HG02763 (cell line): ENCODE measurements around the gene HOXB5.

Experiments used
- ATAC-seq: cut with Tn5 transposase; IDR thresholded peaks from one replicate; pipeline ENCODE4 v1.9.1; 2021; ENCODE audit warnings: mild to moderate bottlenecking, moderate library complexity; ENCODE audit not compliant: unreplicated experiment

HOXB5 gene

GRCh38 chr17:48592057-48592514 is 1.5 kb downstream of the HOXB5 start:
- ATAC-seq: no peak

- no peak for ATAC-seq
Observed at GRCh38 chr17:48591255-48592056, 2.1 kb downstream of the HOXB5 start.

- no peak for ATAC-seq
Observed at GRCh38 chr17:48590607-48591161, 2.9 kb downstream of the HOXB5 start.

- ATAC-seq: no peak
Observed at GRCh38 chr17:48589831-48590606, 3.6 kb downstream of the HOXB5 start, which contains the start of gene HOXB3. HOXB3 (minus strand) TSS chr17:48590241; CDS start chr17:48552474, 37,767 bp downstream.

GRCh38 chr17:48589060-48589830 is 4.3 kb downstream of the HOXB5 start:
- no peak for ATAC-seq

- ATAC-seq: no peak
Observed at GRCh38 chr17:48588528-48588927, 5.1 kb downstream of the HOXB5 start.

GRCh38 chr17:48588074-48588415 is 5.5 kb downstream of the HOXB5 start:
- ATAC-seq: no peak

- no peak for ATAC-seq
Observed at GRCh38 chr17:48587276-48588073, 6.1 kb downstream of the HOXB5 start.

GRCh38 chr17:48586355-48587258 is 7.0 kb downstream of the HOXB5 start:
- no peak for ATAC-seq

GRCh38 chr17:48584223-48584741 is 9.3 kb downstream of the HOXB5 start:
- no peak for ATAC-seq

GRCh38 chr17:48583708-48584222 is 9.8 kb downstream of the HOXB5 start:
- ATAC-seq: no peak

- ATAC-seq: no peak
Observed at GRCh38 chr17:48582750-48583069, 10.9 kb downstream of the HOXB5 start.

- ATAC-seq: no peak
Observed at GRCh38 chr17:48579760-48580554, 13.6 kb downstream of the HOXB5 start.

- ATAC-seq: no peak
Observed at GRCh38 chr17:48579471-48579759, 14.2 kb downstream of the HOXB5 start.

GRCh38 chr17:48578616-48579470 is 14.7 kb downstream of the HOXB5 start:
- peak; percentile 25 for ATAC-seq

GRCh38 chr17:48577946-48578615 is 15.5 kb downstream of the HOXB5 start, which contains the start of gene HOXB4:
HOXB4 (minus strand) TSS chr17:48578350; CDS start chr17:48578319, 31 bp downstream.
- peak; percentile 49 for ATAC-seq
